WTC11 (cell line): ENCODE results near the gene PLEKHA6. TPM values are rescaled to one million over a fixed set of nuclear protein-coding genes. Genes with fewer than 3 reads are reported as not detected.

Source experiments
- ATAC-seq: fragments of 200-7000 bp; cut with Tn5 transposase; 2 replicates; pipeline ENCODE4 v1.10.0; 2021; ENCODE audit warnings: mild to moderate bottlenecking, moderate library complexity
- CTCF ChIA-PET: fragments of 300-600 bp; sonication (Branson Sonifier 250); formaldehyde crosslinking; loops from one replicate; lab custom pipeline; 2021; ENCODE audit warnings: antibody characterized with exemption; lab: Charles Lee
- POLR2A ChIA-PET: fragments of 350-600 bp; sonication (Branson Sonifier 250); formaldehyde crosslinking; loops from one replicate; lab custom pipeline; 2021; ENCODE audit warnings: antibody characterized with exemption; lab: Charles Lee
- DNase-seq: peaks from one replicate; pipeline ENCODE4 v3.0.0; 2021; ENCODE audit warnings: low spot score
- H3K27ac Mint-ChIP-seq: 2 replicates; pipeline ENCODE4 v1.8.0; 2021; ENCODE audit warnings: mixed read lengths
- H3K27me3 Mint-ChIP-seq: 2 replicates; pipeline ENCODE4 v1.8.0; 2021; ENCODE audit warnings: low read depth, mild to moderate bottlenecking, moderate library complexity, mixed read lengths
- H3K36me3 Mint-ChIP-seq: 2 replicates; pipeline ENCODE4 v1.8.0; 2021; ENCODE audit warnings: mixed read lengths
- H3K4me1 Mint-ChIP-seq: 2 replicates; pipeline ENCODE4 v1.8.0; 2022; ENCODE audit warnings: mixed read lengths
- H3K4me3 Mint-ChIP-seq: 2 replicates; pipeline ENCODE4 v1.8.0; 2021; ENCODE audit warnings: mild to moderate bottlenecking, moderate library complexity, mixed read lengths
- H3K9me3 Mint-ChIP-seq: 2 replicates; pipeline ENCODE4 v1.8.0; 2021; ENCODE audit warnings: mixed read lengths
- ATF3 ChIP-seq: sonication (generic); formaldehyde crosslinking; conservative IDR thresholded peaks from 2 replicates; pipeline ENCODE4 v1.8.1; 2022; ENCODE audit warnings: mild to moderate bottlenecking, missing genetic modification reagents
- ATF6 ChIP-seq: sonication (generic); formaldehyde crosslinking; IDR thresholded peaks from 2 replicates; pipeline ENCODE4 v1.8.1; 2023; ENCODE audit warnings: mild to moderate bottlenecking, missing genetic modification reagents
- EMX1 ChIP-seq: fragments of 250-450 bp; sonication (Bioruptor Pico); IDR thresholded peaks from 2 replicates; pipeline ENCODE4 v1.8.0; 2021; ENCODE audit warnings: mild to moderate bottlenecking
- FOXK1 ChIP-seq: sonication (generic); formaldehyde crosslinking; IDR thresholded peaks from 2 replicates; pipeline ENCODE4 v1.8.0; 2022; ENCODE audit warnings: mild to moderate bottlenecking, moderate library complexity, missing genetic modification reagents
- GTF2I ChIP-seq: fragments of 250-450 bp; sonication (Bioruptor Pico); conservative IDR thresholded peaks from 2 replicates; pipeline ENCODE4 v1.4.0; 2021; ENCODE audit warnings: mild to moderate bottlenecking
- HMGXB4 ChIP-seq: sonication (generic); formaldehyde crosslinking; IDR thresholded peaks from 2 replicates; pipeline ENCODE4 v1.8.1; 2023; ENCODE audit warnings: mild to moderate bottlenecking, moderate library complexity, missing genetic modification reagents
- PREB ChIP-seq: sonication (generic); formaldehyde crosslinking; IDR thresholded peaks from 2 replicates; pipeline ENCODE4 v1.8.1; 2022; ENCODE audit warnings: mild to moderate bottlenecking, missing genetic modification reagents, moderate library complexity, borderline replicate concordance
- TP53 ChIP-seq: sonication (generic); formaldehyde crosslinking; IDR thresholded peaks from 2 replicates; pipeline ENCODE4 v1.8.1; 2023; ENCODE audit warnings: mild to moderate bottlenecking, missing genetic modification reagents
- total RNA-seq: library from RNA; stranded (reverse); gene quantifications from 3 replicates; pipeline ENCODE4 v1.2.3, GENCODE V29; 2021
- TF ChIP-seq, protein P1 (sequence below): sonication (generic); formaldehyde crosslinking; IDR thresholded peaks from 2 replicates; pipeline ENCODE4 v1.8.0; 2022; ENCODE audit warnings: mild to moderate bottlenecking, missing genetic modification reagents
- TF ChIP-seq, protein P2 (sequence below): sonication (generic); formaldehyde crosslinking; IDR thresholded peaks from 2 replicates; pipeline ENCODE4 v1.8.0; 2023; ENCODE audit warnings: missing genetic modification reagents
- TF ChIP-seq, protein P3 (sequence below): fragments of 250-450 bp; sonication (Bioruptor Pico); conservative IDR thresholded peaks from 2 replicates; pipeline ENCODE4 v1.9.0; 2021; ENCODE audit warnings: mild to moderate bottlenecking
- TF ChIP-seq, protein P4 (sequence below): fragments of 250-450 bp; sonication (Bioruptor Pico); IDR thresholded peaks from 2 replicates; pipeline ENCODE4 v1.8.0; 2021; ENCODE audit warnings: mild to moderate bottlenecking

The PLEKHA6 gene
- total RNA-seq, 1 experiment from 2014 or later: 11.6 TPM

DNA sequence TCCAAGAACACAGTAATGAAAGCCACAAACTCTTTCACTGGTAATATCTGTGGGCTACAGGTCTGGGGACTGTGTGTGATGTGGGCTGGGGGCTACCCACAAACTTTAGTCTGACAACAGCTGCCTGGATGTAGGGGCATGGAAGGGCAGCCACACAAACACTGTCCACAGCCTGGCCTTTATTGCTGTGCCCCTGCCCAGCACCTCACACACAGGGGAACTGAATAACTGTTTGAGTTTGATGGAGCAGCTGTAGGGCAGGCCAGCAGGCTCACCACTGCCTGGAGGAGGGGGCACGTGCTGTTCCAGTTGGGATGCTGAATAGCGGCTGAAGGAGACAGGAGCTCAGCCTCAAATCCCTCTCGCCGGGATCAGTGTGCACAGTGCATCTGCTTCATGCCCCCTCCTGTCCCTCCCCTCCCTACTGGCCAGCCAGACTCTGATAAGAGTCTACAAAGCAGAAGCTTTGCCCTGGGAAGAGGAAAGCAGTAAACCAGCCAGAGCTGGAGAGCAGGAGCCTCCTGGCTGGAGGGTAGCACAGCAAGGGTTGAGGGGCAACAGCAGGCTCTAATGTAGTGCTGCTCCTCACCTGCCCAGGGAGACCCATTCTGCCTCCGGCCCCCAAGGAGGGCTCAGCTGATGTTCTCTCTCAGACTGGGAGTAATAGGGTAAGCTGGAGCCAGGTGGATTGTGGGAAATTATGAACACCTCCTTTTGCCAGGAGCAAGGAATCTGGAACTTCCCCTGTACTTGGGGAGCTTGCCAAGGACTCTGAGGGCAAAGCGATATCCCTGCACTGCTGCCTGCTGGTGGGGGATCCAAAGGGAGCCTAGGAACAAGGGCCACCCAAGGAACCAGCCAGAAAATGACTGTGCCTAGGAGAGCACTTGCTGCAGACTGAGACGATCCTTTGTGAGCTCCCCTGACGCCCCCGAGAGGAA lies 75.7 kb downstream of the PLEKHA6 start (continued):
- TF ChIP-seq, protein P1, sequence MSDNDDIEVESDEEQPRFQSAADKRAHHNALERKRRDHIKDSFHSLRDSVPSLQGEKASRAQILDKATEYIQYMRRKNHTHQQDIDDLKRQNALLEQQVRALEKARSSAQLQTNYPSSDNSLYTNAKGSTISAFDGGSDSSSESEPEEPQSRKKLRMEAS (CRISPR knock-in tag): no peak
- TF ChIP-seq PREB (CRISPR knock-in tag): no peak
- no peak for TF ChIP-seq GTF2I (CRISPR knock-in tag)

- no peak for ATAC-seq
- H3K4me3 Mint-ChIP-seq: no peak overlapping the region
- no peaks in the 10 kb centered on the region for H3K27me3 Mint-ChIP-seq
- POLR2A ChIA-PET: no interaction called here
- no peaks in the 10 kb centered on the region for H3K9me3 Mint-ChIP-seq
- DNase-seq: no peak
- CTCF ChIA-PET: interaction anchor here (0.6 to 5.8 kb wide), 10 partner anchors 20 to 121 kb away, joined by 3 to 35 read pairs (median 5); partner anchors contain the start of gene PLEKHA6
- TF ChIP-seq HMGXB4 (CRISPR knock-in tag): no peak
- TF ChIP-seq TP53: no peak
- peaks cover 25% of the 10 kb centered on the region for H3K4me1 Mint-ChIP-seq
- no peak overlapping the region for H3K27ac Mint-ChIP-seq
- no peaks in the 10 kb centered on the region for H3K36me3 Mint-ChIP-seq
These were observed 76.9 kb downstream of the PLEKHA6 start for GRCh38 chr1:204282761-204283221.

GRCh38 chr1:204280099-204280961 lies 79.4 kb downstream of the PLEKHA6 start:
- H3K36me3 Mint-ChIP-seq: no peaks in the 10 kb centered on the region
- H3K4me1 Mint-ChIP-seq: peaks cover 14% of the 10 kb centered on the region
- H3K27me3 Mint-ChIP-seq: no peaks in the 10 kb centered on the region
- ChIA-PET POLR2A (no interaction called here), CTCF (interaction anchor here (0.5 to 5.8 kb wide), 11 partner anchors 13 to 162 kb away, joined by 3 to 35 read pairs (median 4); partner anchors contain the start of genes GOLT1A and PLEKHA6)
- H3K4me3 Mint-ChIP-seq: no peak overlapping the region
- no peak for ATAC-seq
- H3K9me3 Mint-ChIP-seq: no peaks in the 10 kb centered on the region
- DNase-seq: no peak
- no peak for TF ChIP-seq ATF6 (CRISPR knock-in tag)
- TF ChIP-seq, protein P2, sequence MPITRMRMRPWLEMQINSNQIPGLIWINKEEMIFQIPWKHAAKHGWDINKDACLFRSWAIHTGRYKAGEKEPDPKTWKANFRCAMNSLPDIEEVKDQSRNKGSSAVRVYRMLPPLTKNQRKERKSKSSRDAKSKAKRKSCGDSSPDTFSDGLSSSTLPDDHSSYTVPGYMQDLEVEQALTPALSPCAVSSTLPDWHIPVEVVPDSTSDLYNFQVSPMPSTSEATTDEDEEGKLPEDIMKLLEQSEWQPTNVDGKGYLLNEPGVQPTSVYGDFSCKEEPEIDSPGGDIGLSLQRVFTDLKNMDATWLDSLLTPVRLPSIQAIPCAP: no peak
- no peak for TF ChIP-seq FOXK1 (CRISPR knock-in tag)
- no peak for TF ChIP-seq ATF3 (CRISPR knock-in tag)
- TF ChIP-seq, protein P3, sequence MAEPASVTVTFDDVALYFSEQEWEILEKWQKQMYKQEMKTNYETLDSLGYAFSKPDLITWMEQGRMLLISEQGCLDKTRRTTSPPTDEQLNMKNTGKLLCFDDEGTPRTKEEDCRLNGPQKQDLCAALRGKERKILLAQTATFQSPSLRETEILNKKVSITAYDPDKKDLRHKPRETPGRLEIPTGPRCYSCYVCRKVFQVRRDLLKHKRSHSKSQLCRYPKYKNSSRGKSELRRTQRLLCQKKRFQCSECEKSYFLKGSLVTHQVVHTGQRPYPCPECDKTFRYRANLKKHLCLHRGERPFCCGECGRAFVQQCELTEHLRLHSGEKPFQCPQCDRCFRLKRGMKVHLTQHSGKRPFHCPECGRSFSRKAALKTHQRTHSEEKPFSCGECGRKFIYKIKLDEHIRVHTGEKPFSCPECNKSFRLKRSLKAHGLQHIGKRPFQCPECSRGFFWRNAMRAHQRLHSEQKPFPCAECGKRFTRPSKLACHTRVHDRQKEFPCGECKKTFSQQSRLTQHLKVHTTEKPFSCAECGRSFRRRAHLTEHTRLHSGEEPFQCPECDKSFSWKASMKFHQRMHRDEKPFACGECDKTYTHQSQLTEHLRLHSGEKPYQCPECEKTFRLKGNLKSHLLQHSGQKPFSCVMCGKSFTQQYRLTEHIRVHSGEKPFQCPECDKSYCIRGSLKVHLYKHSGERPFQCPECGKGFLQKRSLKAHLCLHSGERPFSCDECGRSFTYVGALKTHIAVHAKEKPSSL: no peak
- TF ChIP-seq, protein P4, sequence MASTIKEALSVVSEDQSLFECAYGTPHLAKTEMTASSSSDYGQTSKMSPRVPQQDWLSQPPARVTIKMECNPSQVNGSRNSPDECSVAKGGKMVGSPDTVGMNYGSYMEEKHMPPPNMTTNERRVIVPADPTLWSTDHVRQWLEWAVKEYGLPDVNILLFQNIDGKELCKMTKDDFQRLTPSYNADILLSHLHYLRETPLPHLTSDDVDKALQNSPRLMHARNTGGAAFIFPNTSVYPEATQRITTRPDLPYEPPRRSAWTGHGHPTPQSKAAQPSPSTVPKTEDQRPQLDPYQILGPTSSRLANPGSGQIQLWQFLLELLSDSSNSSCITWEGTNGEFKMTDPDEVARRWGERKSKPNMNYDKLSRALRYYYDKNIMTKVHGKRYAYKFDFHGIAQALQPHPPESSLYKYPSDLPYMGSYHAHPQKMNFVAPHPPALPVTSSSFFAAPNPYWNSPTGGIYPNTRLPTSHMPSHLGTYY (CRISPR knock-in tag): no peak
- TF ChIP-seq EMX1: no peak
- H3K27ac Mint-ChIP-seq: no peak overlapping the region
